NCI-H82 treated with DMSO at 0.1 percent for 48 hours (cell line): Measurements from ENCODE around the gene RHBDD3.

Experiments used
- DNase-seq: peaks from one replicate; lab custom pipeline; 2025; ENCODE audit not compliant: unreplicated experiment; lab: John Stamatoyannopoulos, UW

RHBDD3 gene

DNA sequence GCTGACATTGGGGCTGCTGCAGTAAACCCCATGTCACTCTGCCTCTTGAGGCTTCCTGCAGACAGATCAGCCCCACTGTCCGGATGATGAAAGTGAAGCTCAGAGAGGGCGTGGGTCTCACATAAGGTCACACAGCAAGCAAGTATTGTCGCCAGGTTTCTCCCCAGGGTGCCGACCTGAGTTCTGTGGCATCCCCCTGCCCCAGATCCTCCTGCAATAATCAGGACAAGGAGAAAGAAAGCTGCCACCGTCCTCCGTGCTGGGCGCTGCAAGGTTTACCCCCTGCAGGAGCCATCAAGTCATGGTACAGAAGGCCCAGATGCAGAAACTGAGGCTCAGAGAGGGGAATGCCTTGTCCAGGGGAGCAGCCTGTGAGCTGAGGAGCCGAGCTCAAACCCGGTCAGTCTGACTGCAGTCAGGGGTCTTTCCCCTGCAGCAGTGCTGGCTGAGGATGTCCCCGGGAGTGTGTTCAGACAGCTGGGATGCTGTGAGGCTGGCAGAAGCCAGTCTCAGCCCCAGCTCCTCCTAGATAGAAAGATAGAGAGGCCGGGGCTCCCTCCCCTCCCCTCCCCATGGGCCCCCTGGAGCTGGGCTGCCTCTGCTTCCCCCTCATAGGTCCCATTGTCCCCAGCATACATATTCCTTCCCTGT is 48.9 kb downstream of the RHBDD3 start:
- DNase-seq, result no peak

GRCh38 chr22:29217827-29218757 is 49.7 kb downstream of the RHBDD3 start:
- no peak for DNase-seq

GRCh38 chr22:29216873-29217666 is 50.7 kb downstream of the RHBDD3 start:
- no peak for DNase-seq

GRCh38 chr22:29216011-29216872 is 51.5 kb downstream of the RHBDD3 start:
- no peak for DNase-seq

DNA sequence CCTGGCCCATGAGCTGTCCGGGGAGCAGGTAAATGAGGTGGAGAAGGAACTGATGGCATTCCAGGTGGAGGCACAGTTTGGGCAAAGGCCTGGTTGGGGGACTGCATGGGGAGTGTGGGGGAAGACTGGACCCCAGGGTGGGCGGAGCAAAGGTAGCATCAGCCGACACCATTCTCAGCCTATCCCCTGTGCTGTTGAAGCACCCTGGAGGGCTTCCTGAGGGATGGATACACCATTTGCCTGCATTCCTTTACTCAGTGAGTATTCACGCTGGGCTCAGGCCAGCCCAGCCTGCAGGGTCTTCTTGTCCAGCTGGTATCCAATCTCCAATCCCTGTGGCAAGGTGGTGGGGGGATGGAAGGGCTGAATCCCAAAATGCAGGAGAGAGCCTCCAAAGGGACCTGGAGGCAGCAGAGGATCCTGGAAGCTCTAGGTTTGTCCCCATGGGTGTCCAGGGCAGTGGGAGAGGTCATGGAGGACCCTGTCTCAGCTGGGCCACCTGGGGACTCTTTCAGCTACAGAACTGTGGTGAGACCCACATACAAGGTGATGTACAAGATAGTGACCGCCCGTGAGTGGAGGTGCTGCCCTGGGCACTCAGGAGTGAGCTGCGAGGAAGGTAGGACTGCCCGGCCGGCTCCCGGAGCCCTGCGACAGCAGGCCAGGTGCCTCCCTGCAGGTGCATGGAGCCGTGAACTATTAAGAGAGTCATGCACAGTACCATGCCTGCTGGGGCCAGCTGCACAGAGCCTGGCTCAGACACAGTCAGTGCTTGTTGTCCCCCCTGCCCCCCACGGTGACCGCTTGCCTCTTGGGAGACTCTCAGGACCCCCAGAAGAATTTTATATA is 52.5 kb downstream of the RHBDD3 start:
- no peak for DNase-seq

GRCh38 chr22:29214232-29214631 is 53.5 kb downstream of the RHBDD3 start:
- DNase-seq, result no peak

- DNase-seq, result no peak
Measured at GRCh38 chr22:29213493-29213892, 54.3 kb downstream of the RHBDD3 start.

DNA sequence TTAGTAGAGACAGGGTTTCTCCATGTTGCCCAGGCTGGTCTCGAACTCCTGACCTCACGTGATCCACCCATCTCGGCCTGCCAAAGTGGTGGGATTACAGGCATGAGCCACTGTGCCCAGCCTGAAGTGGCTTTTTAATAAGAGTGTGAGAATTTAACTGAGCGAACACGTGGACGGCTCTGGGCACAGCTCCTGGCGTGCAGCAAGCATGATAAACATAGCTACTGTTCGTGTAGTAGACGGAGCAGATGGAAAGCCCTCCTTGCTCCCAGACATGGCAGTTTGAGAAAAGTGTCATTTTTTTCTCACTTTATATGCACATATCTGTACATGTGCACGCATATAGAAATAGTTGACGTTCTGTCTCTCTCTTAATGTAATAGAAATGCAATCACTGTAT is 55.0 kb downstream of the RHBDD3 start:
- no peak for DNase-seq

DNA sequence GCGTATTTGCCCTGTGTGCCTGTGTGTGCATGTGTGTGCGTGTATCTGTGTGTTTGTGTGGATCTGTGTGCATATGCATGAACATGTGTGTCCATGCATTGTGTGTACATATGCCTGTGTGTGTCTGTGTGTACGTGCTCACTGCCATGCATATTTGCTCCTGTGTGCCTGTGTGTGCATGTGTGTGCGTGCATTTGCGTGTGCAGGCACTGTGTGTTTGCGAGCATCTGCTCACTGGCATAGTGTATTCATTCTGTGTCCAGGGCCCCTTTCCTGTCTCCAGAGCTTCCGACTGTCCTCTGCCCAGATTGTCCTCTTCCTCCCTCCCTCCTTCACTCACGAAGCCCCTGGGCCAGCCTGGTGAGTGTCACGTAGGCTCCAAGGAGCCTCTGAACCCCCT is 56.3 kb downstream of the RHBDD3 start:
- no peak for DNase-seq

DNA sequence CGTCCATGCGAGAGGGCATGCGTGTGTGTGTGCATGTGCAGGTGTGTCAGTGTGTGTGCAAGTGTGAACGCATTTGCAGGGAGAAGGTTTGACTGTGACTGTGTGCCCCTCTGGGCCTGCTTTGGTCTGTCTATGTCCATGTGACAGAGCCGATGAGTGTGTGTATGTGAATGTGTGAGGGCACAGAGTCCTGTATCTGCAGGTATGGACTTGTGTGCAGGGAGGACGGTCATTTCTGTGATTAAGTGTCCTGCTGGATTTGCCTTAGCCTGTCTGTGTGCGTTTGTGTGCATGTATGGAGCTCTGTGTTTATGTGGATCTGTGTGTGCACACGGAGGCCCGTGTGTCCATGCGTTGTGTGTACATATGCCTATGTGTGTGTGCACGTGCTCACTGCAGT is 56.7 kb downstream of the RHBDD3 start:
- no peak for DNase-seq
